ENCODE results near the gene CKLF.
"Not testable (repeated sequence)": the region's sequence is repeated elsewhere in the genome, so short reads cannot be mapped to it uniquely, and the experiment has no call there.

DNA sequence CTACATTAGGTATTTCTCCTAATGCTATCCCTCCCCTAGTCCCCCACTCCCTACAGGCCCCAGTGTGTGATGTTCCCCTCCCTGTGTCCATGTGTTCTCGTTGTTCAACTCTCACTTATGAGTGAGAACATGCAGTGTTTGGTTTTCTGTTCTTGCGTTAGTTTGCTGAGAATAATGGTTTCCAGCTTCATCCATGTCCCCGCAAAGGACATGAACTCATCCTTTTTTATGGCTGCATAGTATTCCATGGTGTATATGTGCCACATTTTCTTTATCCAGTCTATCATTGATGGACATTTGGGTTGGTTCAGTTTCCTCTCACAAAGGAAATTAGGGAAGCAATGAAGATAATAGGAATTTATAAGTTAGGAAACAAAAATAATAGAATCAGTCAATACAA, 14.9 kb downstream of the CKLF start:
- TF ChIP-seq, protein P1, sequence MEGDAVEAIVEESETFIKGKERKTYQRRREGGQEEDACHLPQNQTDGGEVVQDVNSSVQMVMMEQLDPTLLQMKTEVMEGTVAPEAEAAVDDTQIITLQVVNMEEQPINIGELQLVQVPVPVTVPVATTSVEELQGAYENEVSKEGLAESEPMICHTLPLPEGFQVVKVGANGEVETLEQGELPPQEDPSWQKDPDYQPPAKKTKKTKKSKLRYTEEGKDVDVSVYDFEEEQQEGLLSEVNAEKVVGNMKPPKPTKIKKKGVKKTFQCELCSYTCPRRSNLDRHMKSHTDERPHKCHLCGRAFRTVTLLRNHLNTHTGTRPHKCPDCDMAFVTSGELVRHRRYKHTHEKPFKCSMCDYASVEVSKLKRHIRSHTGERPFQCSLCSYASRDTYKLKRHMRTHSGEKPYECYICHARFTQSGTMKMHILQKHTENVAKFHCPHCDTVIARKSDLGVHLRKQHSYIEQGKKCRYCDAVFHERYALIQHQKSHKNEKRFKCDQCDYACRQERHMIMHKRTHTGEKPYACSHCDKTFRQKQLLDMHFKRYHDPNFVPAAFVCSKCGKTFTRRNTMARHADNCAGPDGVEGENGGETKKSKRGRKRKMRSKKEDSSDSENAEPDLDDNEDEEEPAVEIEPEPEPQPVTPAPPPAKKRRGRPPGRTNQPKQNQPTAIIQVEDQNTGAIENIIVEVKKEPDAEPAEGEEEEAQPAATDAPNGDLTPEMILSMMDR (conservative IDR thresholded peaks at IDR 0.05 in 1 of 2, IDR thresholded peaks at IDR 0.05 in 1 of 2; ENCODE audit: extremely low read depth in 1 of 2, insufficient read depth in 1 of 2, low read depth in 1 of 2, low read length in 2 of 2) = not testable (repeated sequence)
- not testable (repeated sequence) for TF ChIP-seq EZH2 (IDR thresholded peaks at IDR 0.05; ENCODE audit: borderline replicate concordance, low read length)

All from mammary epithelial cell (primary cell).